Measurements from ENCODE around the gene DTD1. TPM values are rescaled to one million over a fixed set of nuclear protein-coding genes. Genes with fewer than 3 reads are reported as not detected.

DTD1 gene
- total RNA-seq, 1 donor from 2014 or later: 23.7 TPM

GRCh38 chr20:18815194-18815942, 227.5 kb downstream of the DTD1 start:
- Mint-ChIP-seq H3K27me3 (ENCODE audit: low read depth) (peaks cover 20% of the 10 kb centered on the region), H3K4me1 (no peaks in the 10 kb centered on the region), H3K27ac (no peak overlapping the region), H3K4me3 (no peak overlapping the region), H3K9me3 (peaks cover 13% of the 10 kb centered on the region), H3K36me3 (no peaks in the 10 kb centered on the region)
- TF ChIP-seq CTCF (IDR thresholded peaks at IDR 0.05; ENCODE audit: unreplicated experiment): no peak
- DNase-seq (ENCODE audit: low spot score in 2 of 2, unreplicated experiment in 2 of 2): no peak

Other genes starting within 250 kb of the DTD1 start
- 5.3 to 8.2 TPM (median 7.2 TPM) in 3 replicates for gene DZANK1, start 121.0 kb upstream of the DTD1 start, total RNA-seq
- 12.2 to 13.5 TPM (median 13.0 TPM) in 3 replicates for gene POLR3F, start 120.7 kb upstream of the DTD1 start, total RNA-seq
- 19.2 to 22.0 TPM (median 20.6 TPM) in 3 replicates for gene RBBP9, start 90.8 kb upstream of the DTD1 start, total RNA-seq
- gene SEC23B, start 80.1 kb upstream of the DTD1 start, total RNA-seq: 33.1 to 38.0 TPM (median 35.2 TPM) in 3 replicates
- 64.2 to 65.3 TPM (median 64.8 TPM) in 3 replicates for gene SMIM26, start 20.6 kb upstream of the DTD1 start, total RNA-seq
- not detected in 3 replicates for gene SCP2D1, start 225.7 kb downstream of the DTD1 start, total RNA-seq

Data from mesothelial cell of epicardium (in vitro differentiated cells).